Psoas muscle (tissue), 8 donors: ENCODE measurements around the gene PRRG1. TPM values are rescaled to one million over a fixed set of nuclear protein-coding genes. Genes with fewer than 3 reads are reported as not detected.

Experiments
- ATAC-seq, 4 donors: fragments of 200-7000 bp; cut with Tn5 transposase; one replicate each; pipeline ENCODE4 v1.9.1; 2020; ENCODE audit warnings: moderate library complexity in 3 of 4, mild to moderate bottlenecking in 2 of 4
- DNase-seq, 2 donors: peaks; one replicate each; pipeline ENCODE4 v3.0.0-alpha.2; 2020
- H3K27ac ChIP-seq: fragments of 200-600 bp; one replicate; pipeline ENCODE4 v1.8.0; 2022
- H3K27me3 ChIP-seq, 3 donors: fragments of 200-600 bp in 1 of 3; one replicate each; pipeline versions ENCODE4 v1.6.1 to v1.8.0; 2013 to 2022; ENCODE audit warnings: low read length in 2 of 3, mild to moderate bottlenecking in 2 of 3, moderate library complexity in 1 of 3; ENCODE audit not compliant: insufficient read depth in 3 of 3
- H3K36me3 ChIP-seq, 2 donors: fragments of 200-600 bp in 1 of 2; one replicate each; pipeline versions ENCODE4 v1.6.1 to v1.8.0; 2013 to 2022; ENCODE audit warnings: low read depth in 1 of 2, mild to moderate bottlenecking in 1 of 2, moderate library complexity in 1 of 2; ENCODE audit not compliant: insufficient read depth in 1 of 2
- H3K4me1 ChIP-seq: fragments of 200-600 bp; one replicate; pipeline ENCODE4 v1.8.0; 2022
- H3K4me3 ChIP-seq: fragments of 200-600 bp; one replicate; pipeline ENCODE4 v1.8.0; 2022; ENCODE audit warnings: mild to moderate bottlenecking
- H3K9me3 ChIP-seq: fragments of 200-600 bp; one replicate; pipeline ENCODE4 v1.8.0; 2022
- CTCF ChIP-seq: fragments of 200-600 bp; IDR thresholded peaks from one replicate; pipeline ENCODE4 v1.8.0; 2022; ENCODE audit warnings: antibody characterized with exemption
- WGBS, 3 donors: extraction: QIAGEN DNeasy Blood & Tissue Kit; methylation state at CpG; one replicate each; pipeline versions ENCODE4 v1.1.6 to v1.1.7; 2013; 5-methylcytosine and 5-hydroxymethylcytosine counted together
- intact Hi-C, 2 donors: fragments of 100-400 bp; cut with DNase I; formaldehyde crosslinking; loops; one replicate each; pipeline versions ENCODE4 v1.11.0 to v1.14.2; 2022
- polyA plus RNA-seq, 3 donors: library from polyadenylated mRNA; stranded (reverse); fragments of 200-250 nt; gene quantifications; one replicate each; pipeline ENCODE4 v1.2.3, GENCODE V29; 2013
- total RNA-seq, 4 donors: library from RNA; stranded (reverse); fragmentation: NEBNext Ultra II Directional in 2 of 4; extraction: Animal tissue kit (Norgen Biotek cat#: 25700) in 2 of 4; gene quantifications; one replicate each; pipeline versions ENCODE4 v1.2.1 to v1.2.4, GENCODE V29; 2021 to 2023
- donor health status: healthy with polysubstance abuse.
- donor health status: DM: no; HTN: no; CAD: no; lungs with moderate emphysema.
- donor health status: Bipolar disorder and iron deficiency.
- donor health status: healthy.
- donor health status: DM: yes; HTN: yes; CAD: no.
- donor health status: DM: no; HTN: no; CAD: no.
- donor health status: DM: no; HTN: no; CAD: no.
- donor health status: DM: yes; HTN: yes; CAD: no.

PRRG1 gene
- total and polyA plus RNA-seq, 7 donors, result 2.5 to 21.3 (median 8.8) TPM

DNA sequence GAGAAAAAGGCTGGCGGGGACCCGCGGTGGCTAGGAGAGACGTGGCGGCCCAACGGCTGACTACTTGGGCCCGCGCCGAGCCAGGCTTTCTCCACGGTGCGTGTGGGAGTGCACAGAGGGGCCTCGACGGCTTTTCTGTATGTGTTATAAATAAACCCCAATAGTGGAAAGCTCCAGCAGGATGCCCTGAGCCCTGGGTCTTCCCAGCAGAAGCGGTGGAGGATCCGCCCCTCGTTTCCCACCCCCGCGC, 268 bp upstream of the PRRG1 start:
- H3K4me1 ChIP-seq, result peaks cover 5% of the 10 kb centered on the region
- DNase-seq (no peak), ATAC-seq (peak in 1 of 4 donors; percentile 53)
- 0 to 35% (median 5%) methylated on average over 5 to 18 of the region's 18 CpGs for WGBS, 3 donors
- no peaks in the 10 kb centered on the region for H3K9me3 ChIP-seq
- H3K27ac ChIP-seq, result peak overlapping the region; percentile 89
- intact Hi-C loops, result no loop called here
- H3K4me3 ChIP-seq, result peak overlapping the region; percentile 78
- peaks cover 0 to 4% (median 0%) of the 10 kb centered on the region in 3 donors for H3K27me3 ChIP-seq
- H3K36me3 ChIP-seq, result no peaks in the 10 kb centered on the region
- TF ChIP-seq CTCF, result no peak

DNA sequence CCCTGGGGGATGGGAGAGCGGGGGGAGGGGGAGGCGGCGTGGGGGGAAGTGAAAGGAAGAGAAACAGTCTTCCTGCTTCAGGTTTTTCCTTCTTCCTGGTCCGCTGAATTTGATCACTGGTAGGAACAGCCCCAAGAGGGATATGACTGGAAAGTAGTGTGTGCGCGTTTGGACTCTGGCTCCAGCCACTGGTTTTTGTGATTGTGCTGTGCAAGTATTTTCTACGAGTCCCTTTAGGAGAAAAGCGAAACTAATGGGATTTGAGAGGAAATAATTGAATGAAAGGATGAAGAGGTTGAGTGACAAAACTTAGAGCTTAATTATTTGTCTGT, 836 bp downstream of the PRRG1 start:
- peaks cover 5% of the 10 kb centered on the region for H3K4me1 ChIP-seq
- H3K27ac ChIP-seq, result peak overlapping the region; percentile 89
- H3K4me3 ChIP-seq, result peak overlapping the region; percentile 78
- no peaks in the 10 kb centered on the region for H3K36me3 ChIP-seq
- TF ChIP-seq CTCF, result no peak
- intact Hi-C loops, result loop anchor here in 1 of 2 donors (10.0 kb wide), 1 partner anchor 75 kb away; no protein-coding TSS in a partner anchor
- 0 to 25% (median 0%) methylated on average over 5 to 8 of the region's 8 CpGs for WGBS, 3 donors
- ATAC-seq (peak in 2 of 4 donors; percentile 33 to 55), DNase-seq (no peak)
- H3K27me3 ChIP-seq, result peaks cover 0 to 2% (median 0%) of the 10 kb centered on the region in 3 donors
- no peaks in the 10 kb centered on the region for H3K9me3 ChIP-seq

- intact Hi-C loops, result loop anchor here in 1 of 2 donors (10.0 kb wide), 1 partner anchor 71 kb away; no protein-coding TSS in a partner anchor
- Histone ChIP-seq H3K4me1 (peaks cover 5% of the 10 kb centered on the region), H3K4me3 (no peak overlapping the region), H3K9me3 (no peaks in the 10 kb centered on the region), H3K27ac (no peak overlapping the region), H3K27me3 (no peaks in the 10 kb centered on the region), H3K36me3 (no peaks in the 10 kb centered on the region)
- DNase-seq (no peak), ATAC-seq (no peak)
- TF ChIP-seq CTCF, result no peak
- whole genome bisulfite sequencing, 3 donors, result 57 to 91% (median 83%) methylated on average over 2 of the region's 2 CpGs
These were observed 4.5 kb downstream of the PRRG1 start for GRCh38 chrX:37353646-37354045.

- 83 to 99% (median 98%) methylated on average over 3 of the region's 3 CpGs for WGBS, 3 donors
- TF ChIP-seq CTCF, result no peak
- intact Hi-C loops, result loop anchor here in 1 of 2 donors (10.0 kb wide), 1 partner anchor 67 kb away; no protein-coding TSS in a partner anchor
- ATAC-seq (no peak), DNase-seq (no peak)
- peaks cover 6% of the 10 kb centered on the region for H3K9me3 ChIP-seq
- no peaks in the 10 kb centered on the region for H3K36me3 ChIP-seq
- no peak overlapping the region for H3K27ac ChIP-seq
- peaks cover 5% of the 10 kb centered on the region for H3K4me1 ChIP-seq
- no peak overlapping the region for H3K4me3 ChIP-seq
- no peaks in the 10 kb centered on the region for H3K27me3 ChIP-seq
These were observed 8.3 kb downstream of the PRRG1 start for GRCh38 chrX:37357436-37357835.

DNA sequence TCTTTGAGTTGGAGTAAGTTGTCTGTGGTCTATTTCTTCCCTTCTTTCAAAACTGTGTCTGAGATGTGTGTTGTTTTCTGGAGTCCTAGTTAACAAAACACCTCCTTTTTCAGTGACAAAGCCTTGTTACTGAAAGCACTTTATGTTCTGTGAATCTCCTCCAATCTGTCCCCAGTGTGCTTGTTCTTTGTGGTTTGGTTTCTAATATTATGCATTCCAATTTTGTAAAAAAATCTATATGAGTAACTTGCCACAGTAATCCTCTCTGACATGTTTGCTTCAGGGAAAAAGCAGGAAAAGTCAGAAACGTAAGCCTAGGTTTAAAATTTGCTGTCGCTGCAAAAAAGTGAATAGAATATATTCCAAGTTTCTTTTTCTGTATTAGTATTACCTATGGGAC, 12.4 kb downstream of the PRRG1 start:
- Histone ChIP-seq H3K36me3 (no peaks in the 10 kb centered on the region), H3K27ac (no peak overlapping the region), H3K9me3 (peaks cover 6% of the 10 kb centered on the region), H3K27me3 (no peaks in the 10 kb centered on the region), H3K4me3 (no peak overlapping the region), H3K4me1 (no peaks in the 10 kb centered on the region)
- no peak for TF ChIP-seq CTCF
- intact Hi-C loops, result no loop called here
- DNase-seq, result no peak
- 41 to 56% (median 44%) methylated on average over 2 of the region's 2 CpGs for WGBS, 3 donors
- no peak for ATAC-seq
